Muscle of back (tissue), 11 donors: ENCODE data around the gene NRXN3. TPM values are rescaled to one million over a fixed set of nuclear protein-coding genes. Genes with fewer than 3 reads are reported as not detected.

ENCODE experiments used
- DNase-seq, 3 donors: peaks; one replicate each; pipeline versions ENCODE4 v3.0.0 to v3.0.0-alpha.2; 2013
- polyA plus RNA-seq, 10 donors: library from polyadenylated mRNA; unstranded; fragments of 120-200 nt; gene quantifications; one replicate each; pipeline ENCODE4 v1.2.1, GENCODE V29; 2013; ENCODE audit not compliant: insufficient read length in 10 of 10

The NRXN3 gene
- polyA plus RNA-seq, 10 donors, result 0.39 to 2.5 (median 0.84) TPM

- no peak for DNase-seq
Measured at GRCh38 chr14:78173346-78174035, 3.3 kb downstream of the NRXN3 start.

- no peak for DNase-seq
Measured at GRCh38 chr14:78175412-78175811, 5.2 kb downstream of the NRXN3 start.

- no peak for DNase-seq
Measured at GRCh38 chr14:78178071-78178470, 7.9 kb downstream of the NRXN3 start.

- DNase-seq, result no peak
Measured at GRCh38 chr14:78178971-78179370, 8.8 kb downstream of the NRXN3 start.

GRCh38 chr14:78181270-78181669 is 11.1 kb downstream of the NRXN3 start:
- DNase-seq, result no peak

GRCh38 chr14:78182722-78183121 is 12.5 kb downstream of the NRXN3 start:
- no peak for DNase-seq

- no peak for DNase-seq
Measured at GRCh38 chr14:78184157-78184556, 14.0 kb downstream of the NRXN3 start.

- DNase-seq, result no peak
Measured at GRCh38 chr14:78186277-78186676, 16.1 kb downstream of the NRXN3 start.

GRCh38 chr14:78188882-78189281 is 18.7 kb downstream of the NRXN3 start:
- DNase-seq, result no peak

- no peak for DNase-seq
Measured at GRCh38 chr14:78195431-78195830, 25.3 kb downstream of the NRXN3 start.

GRCh38 chr14:78196323-78196722 is 26.1 kb downstream of the NRXN3 start:
- no peak for DNase-seq

GRCh38 chr14:78197051-78197450 is 26.9 kb downstream of the NRXN3 start:
- DNase-seq, result no peak

GRCh38 chr14:78202163-78202562 is 32.0 kb downstream of the NRXN3 start:
- DNase-seq, result no peak

GRCh38 chr14:78202976-78203375 is 32.8 kb downstream of the NRXN3 start:
- no peak for DNase-seq

- DNase-seq, result no peak
Measured at GRCh38 chr14:78207414-78207813, 37.2 kb downstream of the NRXN3 start.

GRCh38 chr14:78220273-78220672 is 50.1 kb downstream of the NRXN3 start:
- DNase-seq, result no peak

- no peak for DNase-seq
Measured at GRCh38 chr14:78222746-78223145, 52.6 kb downstream of the NRXN3 start.

- DNase-seq, result no peak
Measured at GRCh38 chr14:78227248-78228077, 57.3 kb downstream of the NRXN3 start.

GRCh38 chr14:78228702-78229327 is 58.6 kb downstream of the NRXN3 start:
- DNase-seq, result no peak

- DNase-seq, result no peak
Measured at GRCh38 chr14:78232231-78233000, 62.2 kb downstream of the NRXN3 start.

- DNase-seq, result no peak
Measured at GRCh38 chr14:78238141-78238540, 68.0 kb downstream of the NRXN3 start.

GRCh38 chr14:78240567-78240966 is 70.4 kb downstream of the NRXN3 start:
- no peak for DNase-seq
